WTC11 (cell line): ENCODE data around the gene ABHD3.

Experiments used
- ATF2 ChIP-seq: sonication (generic); formaldehyde crosslinking; IDR thresholded peaks from 2 replicates; pipeline ENCODE4 v1.8.1; 2022; ENCODE audit warnings: low read depth, missing genetic modification reagents, borderline replicate concordance
- ATF3 ChIP-seq: sonication (generic); formaldehyde crosslinking; conservative IDR thresholded peaks from 2 replicates; pipeline ENCODE4 v1.8.1; 2022; ENCODE audit warnings: mild to moderate bottlenecking, missing genetic modification reagents
- CTCF ChIP-seq: fragments of 200-600 bp; IDR thresholded peaks from 2 replicates; pipeline ENCODE4 v1.8.0; 2022; ENCODE audit warnings: antibody characterized with exemption
- E2F4 ChIP-seq: sonication (generic); formaldehyde crosslinking; IDR thresholded peaks from 2 replicates; pipeline ENCODE4 v1.8.1; 2022; ENCODE audit warnings: low read depth, mild to moderate bottlenecking, moderate library complexity, missing genetic modification reagents, borderline replicate concordance
- ESRRA ChIP-seq: sonication (generic); formaldehyde crosslinking; IDR thresholded peaks from 2 replicates; pipeline ENCODE4 v1.8.1; 2022; ENCODE audit warnings: mild to moderate bottlenecking, missing genetic modification reagents, borderline replicate concordance
- ETV6 ChIP-seq: sonication (generic); formaldehyde crosslinking; IDR thresholded peaks from 2 replicates; pipeline ENCODE4 v1.8.1; 2022; ENCODE audit warnings: mild to moderate bottlenecking, missing genetic modification reagents
- FOXK1 ChIP-seq: sonication (generic); formaldehyde crosslinking; IDR thresholded peaks from 2 replicates; pipeline ENCODE4 v1.8.0; 2022; ENCODE audit warnings: mild to moderate bottlenecking, moderate library complexity, missing genetic modification reagents
- TF ChIP-seq, protein P1 (sequence below): sonication (generic); formaldehyde crosslinking; IDR thresholded peaks from 2 replicates; pipeline ENCODE4 v1.8.1; 2023; ENCODE audit warnings: mild to moderate bottlenecking, moderate library complexity, missing genetic modification reagents
- TF ChIP-seq, protein P2 (sequence below): sonication (generic); formaldehyde crosslinking; IDR thresholded peaks from 2 replicates; pipeline ENCODE4 v1.8.0; 2022; ENCODE audit warnings: mild to moderate bottlenecking, missing genetic modification reagents

DNA sequence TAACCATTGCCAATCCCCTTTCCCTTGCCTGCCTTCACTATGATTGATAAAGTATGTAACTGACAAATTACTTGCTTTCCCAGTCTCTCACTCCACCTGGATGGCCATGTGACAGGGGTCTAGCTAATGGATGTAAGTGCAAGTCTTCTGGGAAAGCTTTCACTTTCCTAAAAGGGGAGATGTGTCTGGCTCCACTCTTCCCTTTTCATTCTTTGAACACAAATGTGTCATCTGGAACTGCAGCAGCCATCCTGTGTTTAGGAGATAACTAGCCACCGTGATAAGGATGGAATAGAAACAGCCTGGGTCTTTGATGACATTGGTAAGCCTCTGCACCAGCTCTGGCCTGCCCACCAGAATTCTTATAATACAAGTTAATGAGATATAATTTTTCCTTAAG, 54.3 kb downstream of the ABHD3 start:
- no peak for TF ChIP-seq CTCF
- no peak for TF ChIP-seq ETV6 (CRISPR knock-in tag)
- no peak for TF ChIP-seq FOXK1
- TF ChIP-seq, protein P1, sequence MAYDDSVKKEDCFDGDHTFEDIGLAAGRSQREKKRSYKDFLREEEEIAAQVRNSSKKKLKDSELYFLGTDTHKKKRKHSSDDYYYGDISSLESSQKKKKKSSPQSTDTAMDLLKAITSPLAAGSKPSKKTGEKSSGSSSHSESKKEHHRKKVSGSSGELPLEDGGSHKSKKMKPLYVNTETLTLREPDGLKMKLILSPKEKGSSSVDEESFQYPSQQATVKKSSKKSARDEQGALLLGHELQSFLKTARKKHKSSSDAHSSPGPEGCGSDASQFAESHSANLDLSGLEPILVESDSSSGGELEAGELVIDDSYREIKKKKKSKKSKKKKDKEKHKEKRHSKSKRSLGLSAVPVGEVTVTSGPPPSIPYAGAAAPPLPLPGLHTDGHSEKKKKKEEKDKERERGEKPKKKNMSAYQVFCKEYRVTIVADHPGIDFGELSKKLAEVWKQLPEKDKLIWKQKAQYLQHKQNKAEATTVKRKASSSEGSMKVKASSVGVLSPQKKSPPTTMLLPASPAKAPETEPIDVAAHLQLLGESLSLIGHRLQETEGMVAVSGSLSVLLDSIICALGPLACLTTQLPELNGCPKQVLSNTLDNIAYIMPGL (CRISPR knock-in tag) = no peak
- TF ChIP-seq, protein P2, sequence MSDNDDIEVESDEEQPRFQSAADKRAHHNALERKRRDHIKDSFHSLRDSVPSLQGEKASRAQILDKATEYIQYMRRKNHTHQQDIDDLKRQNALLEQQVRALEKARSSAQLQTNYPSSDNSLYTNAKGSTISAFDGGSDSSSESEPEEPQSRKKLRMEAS (CRISPR knock-in tag) = no peak
- TF ChIP-seq ESRRA (CRISPR knock-in tag) = no peak
- TF ChIP-seq E2F4 (CRISPR knock-in tag) = no peak
- no peak for TF ChIP-seq ATF2 (CRISPR knock-in tag)
- TF ChIP-seq ATF3 = no peak
